SJSA1 (cell line): ENCODE measurements around the gene MKKS. TPM values are rescaled to one million over a fixed set of nuclear protein-coding genes. Genes with fewer than 3 reads are reported as not detected.

Experiments
- DNase-seq, 2 experiments: peaks; one replicate each; pipeline ENCODE4 v3.0.0-alpha.2; 2015 to 2020; ENCODE audit warnings: low spot score in 2 of 2, low read depth in 1 of 2
- H3K27ac ChIP-seq: fragments of 250-450 bp; sonication (Bioruptor Pico); 2 replicates; pipeline ENCODE4 v1.5.1; 2020; ENCODE audit warnings: mild to moderate bottlenecking, moderate library complexity
- H3K27me3 ChIP-seq: fragments of 250-450 bp; sonication (Bioruptor Pico); replicated peaks from 2 replicates; pipeline ENCODE4 v1.5.1; 2020; ENCODE audit warnings: mild to moderate bottlenecking, moderate library complexity
- H3K36me3 ChIP-seq: fragments of 250-450 bp; sonication (Bioruptor Pico); 2 replicates; pipeline ENCODE4 v1.5.1; 2020; ENCODE audit warnings: mild to moderate bottlenecking
- H3K4me1 ChIP-seq: fragments of 250-450 bp; sonication (Bioruptor Pico); replicated peaks from 2 replicates; pipeline ENCODE4 v1.6.1; 2021; ENCODE audit warnings: mild to moderate bottlenecking
- H3K4me3 ChIP-seq: fragments of 250-450 bp; sonication (Bioruptor Pico); 2 replicates; pipeline ENCODE4 v1.5.1; 2020; ENCODE audit warnings: mild to moderate bottlenecking
- H3K9me3 ChIP-seq: fragments of 250-450 bp; sonication (Bioruptor Pico); replicated peaks from 2 replicates; pipeline ENCODE4 v1.5.1; 2020; ENCODE audit warnings: mild to moderate bottlenecking
- total RNA-seq: library from RNA; depleted of rRNA; stranded (reverse); fragments of >200 nt; shearing (Covaris generic); gene quantifications from 2 replicates; pipeline ENCODE4 v1.2.3, GENCODE V29; 2014; rRNA removed

The MKKS gene
- 8.6 and 11.8 TPM in 2 replicates for total RNA-seq

GRCh38 chr20:10433623-10434466 lies at the start of gene MKKS:
Gene MKKS (minus strand): TSS chr20:10434222. CDS start chr20:10413514, 20,708 bp downstream.
- DNase-seq = peak; percentile 91 to 97

DNA sequence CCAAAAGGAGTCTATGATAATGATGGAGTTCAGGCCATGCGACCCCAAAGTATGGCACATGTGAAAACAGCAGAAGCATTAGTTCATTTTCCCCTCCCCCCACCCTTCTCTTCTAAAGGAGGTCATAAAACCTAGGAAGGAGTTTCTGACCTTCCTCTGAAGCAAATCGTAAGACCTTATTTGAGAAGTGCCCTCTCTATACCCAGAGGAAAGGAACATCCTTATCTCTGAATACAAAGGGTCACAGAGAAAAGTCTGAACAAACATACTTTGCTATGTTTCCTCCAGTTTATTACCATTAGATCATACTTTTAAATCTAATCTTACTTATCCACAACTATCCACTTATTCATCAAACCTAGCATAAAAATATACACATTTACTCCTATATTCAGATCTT lies 49.7 kb upstream of the MKKS start:
- Histone ChIP-seq H3K4me1 (no peaks in the 10 kb centered on the region), H3K36me3 (no peaks in the 10 kb centered on the region), H3K9me3 (no peaks in the 10 kb centered on the region), H3K27ac (no peak overlapping the region), H3K27me3 (no peaks in the 10 kb centered on the region), H3K4me3 (no peak overlapping the region)
- no peak for DNase-seq

More at GRCh38 chr20:10433623-10434466, at the start of gene MKKS:
- Histone ChIP-seq H3K27ac (peak within 1 kb of the TSS; percentile 87), H3K27me3 (no peaks in the 10 kb centered on the region), H3K4me3 (peak within 1 kb of the TSS; percentile 69), H3K4me1 (peaks cover 28% of the 10 kb centered on the region), H3K9me3 (no peaks in the 10 kb centered on the region), H3K36me3 (peaks cover 5% of the 10 kb centered on the region; the same call in 1 of the 2 replicates)

- DNase-seq = no peak
- Histone ChIP-seq H3K27ac (no peak overlapping the region), H3K4me3 (no peak overlapping the region), H3K4me1 (peaks cover under 1% of the 10 kb centered on the region; the same call in 1 of the 2 replicates), H3K36me3 (no peaks in the 10 kb centered on the region), H3K27me3 (no peaks in the 10 kb centered on the region), H3K9me3 (no peaks in the 10 kb centered on the region)
Observed at GRCh38 chr20:10481676-10482075, 47.7 kb upstream of the MKKS start.

DNA sequence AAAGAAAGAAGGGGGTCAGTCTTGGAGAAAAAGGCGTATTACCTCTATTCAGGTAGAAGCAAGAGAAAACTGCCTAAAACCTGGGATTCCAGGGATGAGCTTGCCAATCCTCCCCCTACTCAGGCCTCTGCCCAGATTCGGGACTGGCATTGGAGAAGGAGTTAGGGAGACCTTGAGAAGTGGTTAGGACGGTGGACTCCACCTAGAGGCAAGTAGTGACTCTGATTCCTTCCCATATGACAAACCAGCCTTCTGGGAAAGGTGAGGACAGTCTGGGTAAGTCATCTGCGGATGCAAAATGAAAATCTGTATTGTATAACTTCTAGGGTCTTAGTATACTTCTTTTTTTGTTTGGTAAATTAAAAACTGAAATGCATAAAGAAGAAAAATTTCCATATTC lies 44.9 kb upstream of the MKKS start:
- H3K4me1 ChIP-seq = peaks cover 10% of the 10 kb centered on the region
- no peaks in the 10 kb centered on the region for H3K27me3 ChIP-seq
- H3K4me3 ChIP-seq = no peak overlapping the region
- H3K9me3 ChIP-seq = no peaks in the 10 kb centered on the region
- no peak for DNase-seq
- no peak overlapping the region for H3K27ac ChIP-seq
- H3K36me3 ChIP-seq = no peaks in the 10 kb centered on the region

DNA sequence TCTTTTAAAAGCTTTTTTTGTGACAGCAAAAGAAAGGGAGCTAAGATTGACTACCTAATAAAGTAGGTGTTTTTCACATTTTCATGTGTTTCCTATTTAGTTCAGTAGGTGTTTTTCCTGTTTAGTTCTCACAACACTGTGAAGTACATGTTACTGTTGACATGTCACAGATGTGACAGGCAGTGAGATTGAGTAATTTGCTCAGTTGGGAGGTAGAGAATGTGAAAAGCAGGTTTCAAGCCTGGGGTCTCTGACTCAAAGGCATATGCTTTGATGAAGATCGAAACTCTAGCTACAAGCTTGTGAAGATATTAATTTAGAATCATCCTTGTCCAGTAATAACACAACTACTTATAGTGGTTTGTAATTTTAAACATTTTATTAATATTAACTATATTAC lies 44.2 kb upstream of the MKKS start:
- Histone ChIP-seq H3K27me3 (no peaks in the 10 kb centered on the region), H3K27ac (no peak overlapping the region), H3K9me3 (no peaks in the 10 kb centered on the region), H3K4me3 (no peak overlapping the region), H3K36me3 (no peaks in the 10 kb centered on the region), H3K4me1 (peaks cover 16% of the 10 kb centered on the region)
- DNase-seq = no peak

DNA sequence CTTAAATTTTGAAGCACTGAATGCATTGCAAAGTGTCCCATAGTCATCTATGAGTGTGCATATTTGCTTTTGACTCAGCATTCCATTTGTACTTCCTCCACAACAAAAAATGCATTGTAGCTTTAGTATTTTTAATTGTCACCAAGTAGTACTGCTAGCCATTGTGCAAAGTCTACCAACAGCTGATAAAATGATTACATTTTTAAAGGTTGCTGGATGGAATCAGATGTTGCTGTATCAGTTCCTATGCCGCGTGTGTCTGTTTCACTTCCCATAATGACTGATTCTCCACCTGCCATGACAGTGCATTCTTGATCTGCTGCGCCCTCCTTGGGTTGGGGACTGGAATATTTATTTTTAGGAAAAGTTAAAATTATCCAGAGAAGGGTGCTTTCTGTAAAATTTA lies 42.3 kb upstream of the MKKS start:
- no peaks in the 10 kb centered on the region for H3K27me3 ChIP-seq
- H3K27ac ChIP-seq = no peak overlapping the region
- no peaks in the 10 kb centered on the region for H3K36me3 ChIP-seq
- H3K4me1 ChIP-seq = peaks cover 20% of the 10 kb centered on the region
- no peaks in the 10 kb centered on the region for H3K9me3 ChIP-seq
- no peak for DNase-seq
- no peak overlapping the region for H3K4me3 ChIP-seq

DNA sequence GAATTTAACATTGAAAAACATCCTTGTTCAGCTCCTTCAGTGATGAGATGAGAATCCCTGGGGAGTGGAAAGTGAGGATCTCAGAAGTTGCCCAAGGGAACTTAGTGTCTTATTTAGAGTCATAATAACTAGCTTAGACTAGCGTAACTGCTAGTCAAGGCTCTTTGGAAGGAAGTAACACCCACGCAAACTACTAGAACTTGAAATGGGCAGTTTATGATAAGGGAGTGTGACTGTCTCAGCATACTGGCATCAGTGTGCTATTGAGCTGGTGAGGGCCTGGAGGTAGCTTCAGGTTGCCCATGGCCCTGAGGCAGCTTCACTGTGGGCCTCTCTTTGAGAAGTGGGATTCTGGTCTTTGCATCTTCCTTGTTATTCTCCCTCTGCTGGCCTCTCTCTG lies 41.2 kb upstream of the MKKS start:
- H3K27ac ChIP-seq = no peak overlapping the region
- no peaks in the 10 kb centered on the region for H3K36me3 ChIP-seq
- no peaks in the 10 kb centered on the region for H3K9me3 ChIP-seq

DNA sequence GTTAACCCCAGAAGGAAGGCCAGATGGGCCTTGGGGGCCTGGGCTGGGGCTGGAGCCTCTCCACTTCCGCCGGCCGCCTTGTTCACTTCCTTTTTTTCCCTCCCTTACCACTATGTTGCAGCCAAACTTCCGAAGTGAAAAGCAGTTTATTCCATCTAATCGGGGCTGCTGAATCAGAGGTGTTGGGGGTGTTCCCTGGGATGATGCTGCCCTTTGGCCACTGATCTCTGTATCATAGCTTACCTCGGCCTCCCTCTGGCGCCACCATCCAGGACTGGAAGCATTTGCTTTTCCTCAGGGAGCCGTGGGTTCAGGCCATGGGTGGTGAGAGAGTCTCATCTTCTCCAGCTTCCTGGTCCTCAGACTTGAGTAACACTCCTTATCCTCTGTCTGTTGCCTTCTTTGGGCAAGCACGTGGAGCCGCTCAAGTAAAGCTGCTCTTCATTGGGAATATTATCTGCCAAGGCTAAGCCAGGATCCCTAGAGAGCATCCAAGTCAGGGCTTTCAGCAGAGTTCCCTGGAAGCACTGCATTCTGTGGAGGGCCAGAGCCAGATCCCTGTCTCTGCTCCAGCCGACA lies 40.7 kb upstream of the MKKS start:
- Histone ChIP-seq H3K4me1 (peaks cover 22% of the 10 kb centered on the region), H3K36me3 (no peaks in the 10 kb centered on the region), H3K27ac (no peak overlapping the region), H3K27me3 (no peaks in the 10 kb centered on the region), H3K9me3 (no peaks in the 10 kb centered on the region), H3K4me3 (no peak overlapping the region)
- no peak for DNase-seq

More for the DNA sequence above, 41.2 kb upstream of the MKKS start:
- Histone ChIP-seq H3K27me3 (no peaks in the 10 kb centered on the region), H3K4me1 (peaks cover 20% of the 10 kb centered on the region), H3K4me3 (no peak overlapping the region)
- no peak for DNase-seq

GRCh38 chr20:10472871-10473270 lies 38.8 kb upstream of the MKKS start:
- Histone ChIP-seq H3K27ac (no peak overlapping the region), H3K4me1 (peaks cover 33% of the 10 kb centered on the region), H3K9me3 (no peaks in the 10 kb centered on the region), H3K27me3 (no peaks in the 10 kb centered on the region), H3K4me3 (no peak overlapping the region), H3K36me3 (no peaks in the 10 kb centered on the region)
- peak in 1 of 2 experiments; percentile 57 for DNase-seq

DNA sequence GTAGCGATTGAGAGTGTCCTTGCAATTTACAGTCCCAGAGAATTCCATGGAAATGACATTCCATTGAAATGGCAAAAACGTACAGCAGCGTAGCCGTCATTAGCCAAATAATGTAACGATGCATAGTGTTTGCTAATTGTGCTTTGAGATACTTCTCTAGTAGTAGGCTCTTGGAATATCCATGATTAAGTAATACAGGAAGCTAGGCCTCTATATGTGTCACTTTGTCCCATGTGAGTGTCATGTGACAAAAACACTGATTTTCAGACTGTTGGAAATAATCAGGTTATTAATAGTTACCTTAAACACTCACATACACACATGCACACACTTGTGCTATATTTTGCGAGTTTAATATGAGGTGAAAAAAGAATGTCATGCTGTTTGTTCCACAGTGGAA lies 36.3 kb upstream of the MKKS start:
- no peak overlapping the region for H3K27ac ChIP-seq
- H3K4me3 ChIP-seq = no peak overlapping the region
- no peaks in the 10 kb centered on the region for H3K36me3 ChIP-seq
- no peak for DNase-seq
- H3K9me3 ChIP-seq = no peaks in the 10 kb centered on the region
- peaks cover 44% of the 10 kb centered on the region for H3K4me1 ChIP-seq
- no peaks in the 10 kb centered on the region for H3K27me3 ChIP-seq

- DNase-seq = peak; percentile 48 to 58
- Histone ChIP-seq H3K36me3 (no peaks in the 10 kb centered on the region), H3K27me3 (no peaks in the 10 kb centered on the region), H3K9me3 (no peaks in the 10 kb centered on the region), H3K4me3 (no peak overlapping the region), H3K4me1 (peaks cover 49% of the 10 kb centered on the region), H3K27ac (no peak overlapping the region)
Observed at GRCh38 chr20:10469599-10469998, 35.6 kb upstream of the MKKS start.

- H3K4me3 ChIP-seq = no peak overlapping the region
- H3K27ac ChIP-seq = no peak overlapping the region
- DNase-seq = no peak
- H3K9me3 ChIP-seq = no peaks in the 10 kb centered on the region
- H3K4me1 ChIP-seq = peaks cover 49% of the 10 kb centered on the region
- no peaks in the 10 kb centered on the region for H3K36me3 ChIP-seq
- no peaks in the 10 kb centered on the region for H3K27me3 ChIP-seq
Observed at GRCh38 chr20:10469056-10469455, 35.0 kb upstream of the MKKS start.

DNA sequence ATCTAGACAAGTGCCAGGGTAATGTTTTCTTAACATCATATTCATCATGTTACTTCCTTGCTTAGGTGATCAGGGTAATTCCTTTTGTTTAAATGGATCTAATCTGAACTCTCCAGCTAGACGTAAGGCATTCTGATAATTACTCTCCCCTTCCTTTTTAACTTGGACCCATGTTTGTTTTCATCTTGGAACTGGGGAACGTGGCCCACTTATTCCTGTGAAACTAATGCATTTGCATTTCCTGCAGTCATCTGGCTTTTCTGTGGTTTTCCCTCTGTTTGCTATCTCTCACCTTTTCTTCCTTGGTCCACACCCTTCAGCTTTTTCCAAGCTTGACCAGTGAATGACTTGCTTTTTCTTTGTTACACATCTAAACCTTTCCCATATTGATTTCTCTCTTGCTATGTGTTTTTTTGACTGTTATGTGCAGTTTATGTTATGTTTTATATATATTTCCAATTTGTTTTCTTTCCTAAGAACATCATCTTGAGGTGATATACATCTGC lies 34.4 kb upstream of the MKKS start:
- H3K4me1 ChIP-seq = peaks cover 43% of the 10 kb centered on the region
- no peak overlapping the region for H3K4me3 ChIP-seq
- H3K36me3 ChIP-seq = no peaks in the 10 kb centered on the region
- no peaks in the 10 kb centered on the region for H3K9me3 ChIP-seq
- H3K27ac ChIP-seq = no peak overlapping the region
- H3K27me3 ChIP-seq = no peaks in the 10 kb centered on the region
- DNase-seq = no peak

- H3K4me3 ChIP-seq = no peak overlapping the region
- no peaks in the 10 kb centered on the region for H3K27me3 ChIP-seq
- no peak overlapping the region for H3K27ac ChIP-seq
- H3K36me3 ChIP-seq = no peaks in the 10 kb centered on the region
- H3K9me3 ChIP-seq = no peaks in the 10 kb centered on the region
- peaks cover 39% of the 10 kb centered on the region for H3K4me1 ChIP-seq
- no peak for DNase-seq
Observed at GRCh38 chr20:10467681-10468339, 33.8 kb upstream of the MKKS start.
